HepG2 (cell line): ENCODE results near the gene TBC1D24. TPM values are rescaled to one million over a fixed set of nuclear protein-coding genes. Genes with fewer than 3 reads are reported as not detected.
A peak's percentile ranks its signal among the peaks of the same experiment; 100 is the strongest.

Source experiments
- CAMTA2 ChIP-seq: sonication (generic); formaldehyde crosslinking; IDR thresholded peaks from 2 replicates; pipeline ENCODE4 v1.4.0; 2020; ENCODE audit warnings: mild to moderate bottlenecking, missing genetic modification reagents, borderline replicate concordance
- EP300 ChIP-seq, 3 experiments: sonication (generic) in 1 of 3; formaldehyde crosslinking in 1 of 3; IDR thresholded peaks; 2 replicates each; pipeline versions ENCODE4 v1.5.1 to v1.6.1; 2011 to 2020; ENCODE audit warnings: low read depth in 2 of 3, low read length in 2 of 3, borderline replicate concordance in 1 of 3, improper control_type of control experiment in 1 of 3, mild to moderate bottlenecking in 1 of 3, missing genetic modification reagents in 1 of 3, moderate library complexity in 1 of 3
- ETV6 ChIP-seq: sonication (generic); formaldehyde crosslinking; conservative IDR thresholded peaks from 2 replicates; pipeline ENCODE4 v1.4.0; 2020; ENCODE audit warnings: missing genetic modification reagents
- HDAC6 ChIP-seq: fragments of 200-600 bp; sonication (generic); IDR thresholded peaks from 2 replicates; pipeline ENCODE4 v1.7.0; 2017; ENCODE audit warnings: mild to moderate bottlenecking, antibody characterized with exemption, low read length, low read depth
- NBN ChIP-seq: fragments of 450-650 bp; conservative IDR thresholded peaks from 2 replicates; pipeline ENCODE4 v1.6.1; 2017
- NR2F2 ChIP-seq: IDR thresholded peaks from 2 replicates; pipeline ENCODE4 v1.6.1; 2012; ENCODE audit warnings: low read depth, inconsistent platforms, borderline replicate concordance
- PHB2 ChIP-seq: fragments of 450-650 bp; IDR thresholded peaks from 2 replicates; pipeline ENCODE4 v1.6.1; 2018; ENCODE audit not compliant: partially characterized antibody
- PHF8 ChIP-seq: sonication (generic); formaldehyde crosslinking; IDR thresholded peaks from 2 replicates; pipeline ENCODE4 v1.5.0; 2020; ENCODE audit warnings: missing genetic modification reagents
- RBM22 ChIP-seq: fragments of 200-400 bp; formaldehyde crosslinking; optimal IDR thresholded peaks from 2 replicates; pipeline ENCODE3; 2017; ENCODE audit warnings: mild to moderate bottlenecking, low read length, moderate library complexity
- SRSF1 ChIP-seq: fragments of 200-400 bp; formaldehyde crosslinking; optimal IDR thresholded peaks from 2 replicates; pipeline ENCODE3; 2017; ENCODE audit warnings: mild to moderate bottlenecking, low read depth, low read length, moderate library complexity
- SYNCRIP ChIP-seq: fragments of 200-400 bp; formaldehyde crosslinking; IDR thresholded peaks from 2 replicates; pipeline ENCODE4 v1.6.1; 2018; ENCODE audit warnings: mild to moderate bottlenecking, low read depth, low read length; ENCODE audit not compliant: insufficient read depth
- TGIF2 ChIP-seq: IDR thresholded peaks from 2 replicates; pipeline ENCODE4 v1.6.1; 2016; ENCODE audit warnings: control low read depth, missing compliant biosample characterization
- ZBTB34 ChIP-seq: sonication (generic); formaldehyde crosslinking; IDR thresholded peaks from 2 replicates; pipeline ENCODE4 v1.8.0; 2022; ENCODE audit warnings: mild to moderate bottlenecking, missing genetic modification reagents
- ZNF333 ChIP-seq: sonication (generic); formaldehyde crosslinking; IDR thresholded peaks from 2 replicates; pipeline ENCODE4 v1.4.0; 2020; ENCODE audit warnings: mild to moderate bottlenecking, missing genetic modification reagents, borderline replicate concordance
- ZNF552 ChIP-seq: sonication (generic); formaldehyde crosslinking; IDR thresholded peaks from 2 replicates; pipeline ENCODE4 v1.9.0; 2022; ENCODE audit warnings: missing genetic modification reagents, mild to moderate bottlenecking, borderline replicate concordance
- ZNF792 ChIP-seq: IDR thresholded peaks from 2 replicates; pipeline ENCODE4 v1.6.1; 2016
- polyA plus RNA-seq, 8 experiments: library from polyadenylated mRNA; depleted of rRNA in 3 of 8; stranded (reverse) in 7 of 8; unstranded in 1 of 8; fragments of >200 nt; fragmentation: Illumina TruSeq in 4 of 8; extraction: Trizol in 4 of 8; gene quantifications; 2 replicates each; pipeline versions ENCODE4 v1.2.1 to v1.2.3, GENCODE V29; 2011 to 2016; ENCODE audit warnings: low read depth in 4 of 8, missing spikeins in 1 of 8, mixed read lengths in 1 of 8; ENCODE audit not compliant: insufficient read depth in 1 of 8
- total RNA-seq, 5 experiments: library from RNA; depleted of rRNA; stranded (reverse); fragments of >200 nt; fragmentation: Illumina TruSeq; extraction: Trizol; gene quantifications; 2 replicates each; pipeline ENCODE4 v1.2.3, GENCODE V29; 2016; ENCODE audit warnings: low read depth in 1 of 5
- TF ChIP-seq, protein P1 (sequence below): sonication (generic); formaldehyde crosslinking; IDR thresholded peaks from 2 replicates; pipeline ENCODE4 v1.4.0; 2020; ENCODE audit warnings: missing genetic modification reagents, borderline replicate concordance
- TF ChIP-seq, protein P2 (sequence below): sonication (generic); formaldehyde crosslinking; IDR thresholded peaks from 2 replicates; pipeline ENCODE4 v1.5.0; 2020; ENCODE audit warnings: mild to moderate bottlenecking, missing genetic modification reagents
- TF ChIP-seq, protein P3 (sequence below): sonication (generic); formaldehyde crosslinking; IDR thresholded peaks from 2 replicates; pipeline ENCODE4 v1.4.0; 2020; ENCODE audit warnings: missing genetic modification reagents, borderline replicate concordance

The TBC1D24 gene
- total and polyA plus RNA-seq, 2 of the 13 experiments (the other 11 are each of a cell fraction or from before 2014, with no cell fraction given): 7.7 to 13.7 TPM

- TF ChIP-seq, protein P1, sequence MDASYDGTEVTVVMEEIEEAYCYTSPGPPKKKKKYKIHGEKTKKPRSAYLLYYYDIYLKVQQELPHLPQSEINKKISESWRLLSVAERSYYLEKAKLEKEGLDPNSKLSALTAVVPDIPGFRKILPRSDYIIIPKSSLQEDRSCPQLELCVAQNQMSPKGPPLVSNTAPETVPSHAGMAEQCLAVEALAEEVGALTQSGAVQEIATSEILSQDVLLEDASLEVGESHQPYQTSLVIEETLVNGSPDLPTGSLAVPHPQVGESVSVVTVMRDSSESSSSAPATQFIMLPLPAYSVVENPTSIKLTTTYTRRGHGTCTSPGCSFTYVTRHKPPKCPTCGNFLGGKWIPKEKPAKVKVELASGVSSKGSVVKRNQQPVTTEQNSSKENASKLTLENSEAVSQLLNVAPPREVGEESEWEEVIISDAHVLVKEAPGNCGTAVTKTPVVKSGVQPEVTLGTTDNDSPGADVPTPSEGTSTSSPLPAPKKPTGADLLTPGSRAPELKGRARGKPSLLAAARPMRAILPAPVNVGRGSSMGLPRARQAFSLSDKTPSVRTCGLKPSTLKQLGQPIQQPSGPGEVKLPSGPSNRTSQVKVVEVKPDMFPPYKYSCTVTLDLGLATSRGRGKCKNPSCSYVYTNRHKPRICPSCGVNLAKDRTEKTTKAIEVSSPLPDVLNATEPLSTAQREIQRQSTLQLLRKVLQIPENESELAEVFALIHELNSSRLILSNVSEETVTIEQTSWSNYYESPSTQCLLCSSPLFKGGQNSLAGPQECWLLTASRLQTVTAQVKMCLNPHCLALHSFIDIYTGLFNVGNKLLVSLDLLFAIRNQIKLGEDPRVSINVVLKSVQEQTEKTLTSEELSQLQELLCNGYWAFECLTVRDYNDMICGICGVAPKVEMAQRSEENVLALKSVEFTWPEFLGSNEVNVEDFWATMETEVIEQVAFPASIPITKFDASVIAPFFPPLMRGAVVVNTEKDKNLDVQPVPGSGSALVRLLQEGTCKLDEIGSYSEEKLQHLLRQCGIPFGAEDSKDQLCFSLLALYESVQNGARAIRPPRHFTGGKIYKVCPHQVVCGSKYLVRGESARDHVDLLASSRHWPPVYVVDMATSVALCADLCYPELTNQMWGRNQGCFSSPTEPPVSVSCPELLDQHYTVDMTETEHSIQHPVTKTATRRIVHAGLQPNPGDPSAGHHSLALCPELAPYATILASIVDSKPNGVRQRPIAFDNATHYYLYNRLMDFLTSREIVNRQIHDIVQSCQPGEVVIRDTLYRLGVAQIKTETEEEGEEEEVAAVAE (CRISPR knock-in tag): 0 out of 2 replicates have a peak, but pooled peaks have one; percentile 10
- TF ChIP-seq ZNF792 (CRISPR knock-in tag) (0 out of 2 replicates have a peak, but pooled peaks have one; percentile 29), NBN (no peak), ZNF552 (CRISPR knock-in tag) (no peak), TGIF2 (CRISPR knock-in tag) (no peak), EP300 (IDR thresholded peaks at IDR 0.05; ENCODE audit: low read depth in 2 of 2, low read length in 2 of 2) (no peak), EP300 (CRISPR knock-in tag; IDR thresholded peaks at IDR 0.05; ENCODE audit: borderline replicate concordance) (no peak), ZNF333 (CRISPR knock-in tag) (no peak), NR2F2 (no peak), CAMTA2 (CRISPR knock-in tag) (no peak), HDAC6 (no peak), SYNCRIP (no peak), ZBTB34 (CRISPR knock-in tag) (no peak), PHF8 (peak; percentile 58; the same call in 1 of the 2 replicates), ETV6 (CRISPR knock-in tag) (0 out of 2 replicates have a peak, but pooled peaks have one; percentile 32), PHB2 (no peak), SRSF1 (peak; percentile 76), RBM22 (no peak)
- TF ChIP-seq, protein P2, sequence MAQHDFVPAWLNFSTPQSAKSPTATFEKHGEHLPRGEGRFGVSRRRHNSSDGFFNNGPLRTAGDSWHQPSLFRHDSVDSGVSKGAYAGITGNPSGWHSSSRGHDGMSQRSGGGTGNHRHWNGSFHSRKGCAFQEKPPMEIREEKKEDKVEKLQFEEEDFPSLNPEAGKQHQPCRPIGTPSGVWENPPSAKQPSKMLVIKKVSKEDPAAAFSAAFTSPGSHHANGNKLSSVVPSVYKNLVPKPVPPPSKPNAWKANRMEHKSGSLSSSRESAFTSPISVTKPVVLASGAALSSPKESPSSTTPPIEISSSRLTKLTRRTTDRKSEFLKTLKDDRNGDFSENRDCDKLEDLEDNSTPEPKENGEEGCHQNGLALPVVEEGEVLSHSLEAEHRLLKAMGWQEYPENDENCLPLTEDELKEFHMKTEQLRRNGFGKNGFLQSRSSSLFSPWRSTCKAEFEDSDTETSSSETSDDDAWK (CRISPR knock-in tag): no peak
- TF ChIP-seq, protein P3, sequence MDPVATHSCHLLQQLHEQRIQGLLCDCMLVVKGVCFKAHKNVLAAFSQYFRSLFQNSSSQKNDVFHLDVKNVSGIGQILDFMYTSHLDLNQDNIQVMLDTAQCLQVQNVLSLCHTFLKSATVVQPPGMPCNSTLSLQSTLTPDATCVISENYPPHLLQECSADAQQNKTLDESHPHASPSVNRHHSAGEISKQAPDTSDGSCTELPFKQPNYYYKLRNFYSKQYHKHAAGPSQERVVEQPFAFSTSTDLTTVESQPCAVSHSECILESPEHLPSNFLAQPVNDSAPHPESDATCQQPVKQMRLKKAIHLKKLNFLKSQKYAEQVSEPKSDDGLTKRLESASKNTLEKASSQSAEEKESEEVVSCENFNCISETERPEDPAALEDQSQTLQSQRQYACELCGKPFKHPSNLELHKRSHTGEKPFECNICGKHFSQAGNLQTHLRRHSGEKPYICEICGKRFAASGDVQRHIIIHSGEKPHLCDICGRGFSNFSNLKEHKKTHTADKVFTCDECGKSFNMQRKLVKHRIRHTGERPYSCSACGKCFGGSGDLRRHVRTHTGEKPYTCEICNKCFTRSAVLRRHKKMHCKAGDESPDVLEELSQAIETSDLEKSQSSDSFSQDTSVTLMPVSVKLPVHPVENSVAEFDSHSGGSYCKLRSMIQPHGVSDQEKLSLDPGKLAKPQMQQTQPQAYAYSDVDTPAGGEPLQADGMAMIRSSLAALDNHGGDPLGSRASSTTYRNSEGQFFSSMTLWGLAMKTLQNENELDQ (CRISPR knock-in tag): no peak
These were observed 38.7 kb downstream of the TBC1D24 start, which contains the start of gene ATP6V0C (continued) for GRCh38 chr16:2513405-2514332.
